DOHH2 (cell line): ENCODE measurements around the gene KCNS1.

Experiments
- H3F3A ChIP-seq: fragments of 200-600 bp; sonication (generic), shearing (Covaris generic); 2 replicates; pipeline ENCODE4 v1.6.0; 2016; ENCODE audit warnings: antibody characterized with exemption, mild to moderate bottlenecking; ENCODE audit not compliant: control insufficient read depth, insufficient read depth
- H3K27ac ChIP-seq: fragments of 200-600 bp; sonication (generic); 2 replicates; pipeline ENCODE4 v1.5.1; 2014; ENCODE audit warnings: low read depth, mild to moderate bottlenecking, low read length, moderate library complexity
- H3K27me3 ChIP-seq: fragments of 200-600 bp; sonication (generic); 2 replicates; pipeline ENCODE4 v1.6.1; 2014; ENCODE audit warnings: mild to moderate bottlenecking, low read length, mixed read lengths; ENCODE audit not compliant: control insufficient read depth
- H3K36me3 ChIP-seq: fragments of 200-600 bp; sonication (generic); 2 replicates; pipeline ENCODE4 v1.6.1; 2014; ENCODE audit warnings: mild to moderate bottlenecking, low read length, moderate library complexity, mixed read lengths; ENCODE audit not compliant: control insufficient read depth
- H3K4me1 ChIP-seq: fragments of 200-600 bp; sonication (generic); 2 replicates; pipeline ENCODE4 v1.6.1; 2014; ENCODE audit warnings: mild to moderate bottlenecking, low read length, mixed read lengths; ENCODE audit not compliant: control insufficient read depth
- H3K4me2 ChIP-seq: fragments of 200-600 bp; sonication (generic); 2 replicates; pipeline ENCODE4 v1.6.0; 2014; ENCODE audit warnings: mild to moderate bottlenecking, low read length, moderate library complexity
- H3K4me3 ChIP-seq: fragments of 200-600 bp; sonication (generic); 2 replicates; pipeline ENCODE4 v1.5.1; 2014; ENCODE audit warnings: mild to moderate bottlenecking, low read length, mixed read lengths
- H3K79me2 ChIP-seq: fragments of 200-600 bp; sonication (generic); 2 replicates; pipeline ENCODE4 v1.6.1; 2014; ENCODE audit warnings: mild to moderate bottlenecking, low read length, mixed read lengths; ENCODE audit not compliant: control insufficient read depth
- H3K9me2 ChIP-seq: fragments of 200-600 bp; sonication (generic); replicated peaks from 2 replicates; pipeline ENCODE4 v1.6.1; 2014; ENCODE audit warnings: mild to moderate bottlenecking, low read length, mixed read lengths; ENCODE audit not compliant: control insufficient read depth
- H3K9me3 ChIP-seq: fragments of 200-600 bp; sonication (generic); 2 replicates; pipeline ENCODE4 v1.6.1; 2014; ENCODE audit warnings: antibody characterized with exemption, low read length, mixed read lengths; ENCODE audit not compliant: control insufficient read depth, insufficient read depth
- H4K20me1 ChIP-seq: fragments of 200-600 bp; sonication (generic); 2 replicates; pipeline ENCODE4 v1.6.0; 2014; ENCODE audit warnings: low read depth, mild to moderate bottlenecking, antibody characterized with exemption, low read length, moderate library complexity; ENCODE audit not compliant: control insufficient read depth, insufficient read depth
- CTCF ChIP-seq: fragments of 200-600 bp; sonication (generic); IDR thresholded peaks from one replicate; pipeline ENCODE4 v1.5.1; 2014; ENCODE audit warnings: antibody characterized with exemption, mild to moderate bottlenecking, low read depth, low read length; ENCODE audit not compliant: poor library complexity, severe bottlenecking
- EZH2phosphoT487 ChIP-seq: fragments of 200-600 bp; sonication (generic); IDR thresholded peaks from 2 replicates; pipeline ENCODE4 v1.6.1; 2017; ENCODE audit warnings: borderline replicate concordance, mild to moderate bottlenecking, antibody characterized with exemption, low read length, moderate library complexity, mixed read lengths

KCNS1 gene

GRCh38 chr20:45114465-45115385 lies 13.8 kb upstream of the KCNS1 start, which contains the start of gene WFDC5:
TSS of gene WFDC5 (minus strand) at chr20:45115174. CDS start at chr20:45115083, 91 bp downstream.
- Histone ChIP-seq H3K27me3 (peaks cover 22% of the 10 kb centered on the region), H3K4me3 (no peak within 1 kb of the TSS), H3K27ac (no peak within 1 kb of the TSS), H3K4me1 (peaks cover 3% of the 10 kb centered on the region; the same call in 1 of the 2 replicates), H3K4me2 (no peak within 1 kb of the TSS), H3K9me3 (no peaks in the 10 kb centered on the region), H3F3A (no peaks in the 10 kb centered on the region), H3K36me3 (no peaks in the 10 kb centered on the region), H3K79me2 (no peaks in the 10 kb centered on the region), H3K9me2 (no peaks in the 10 kb centered on the region), H4K20me1 (no peaks in the 10 kb centered on the region)
- TF ChIP-seq EZH2phosphoT487 (no peak), CTCF (no peak)

GRCh38 chr20:45113865-45114264 lies 12.9 kb upstream of the KCNS1 start:
- Histone ChIP-seq H3K9me2 (no peaks in the 10 kb centered on the region), H3F3A (no peaks in the 10 kb centered on the region), H3K9me3 (no peaks in the 10 kb centered on the region), H4K20me1 (no peaks in the 10 kb centered on the region), H3K4me1 (peaks cover 3% of the 10 kb centered on the region; the same call in 1 of the 2 replicates), H3K27ac (no peak overlapping the region), H3K36me3 (no peaks in the 10 kb centered on the region), H3K27me3 (peaks cover 19% of the 10 kb centered on the region), H3K4me3 (no peak overlapping the region), H3K79me2 (no peaks in the 10 kb centered on the region), H3K4me2 (no peak overlapping the region)
- TF ChIP-seq CTCF (no peak), EZH2phosphoT487 (no peak)

DNA sequence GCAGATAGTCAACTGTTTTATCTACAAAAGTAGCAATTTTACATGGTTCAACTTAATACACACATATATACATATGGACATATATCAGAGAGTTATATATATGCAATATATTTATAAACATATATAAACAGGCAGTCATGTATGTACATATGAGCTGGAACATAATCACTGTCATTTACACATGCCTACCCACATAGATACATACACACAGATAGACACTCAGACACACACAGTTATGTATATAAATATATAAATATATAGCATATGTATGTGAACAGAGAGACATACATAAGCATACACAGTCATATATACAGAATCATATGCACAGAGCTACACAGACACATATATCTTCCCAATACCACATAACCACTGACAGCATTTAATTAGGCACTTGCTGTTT lies 11.8 kb upstream of the KCNS1 start:
- H3K4me1 ChIP-seq, result peaks cover 3% of the 10 kb centered on the region; the same call in 1 of the 2 replicates
- H3F3A ChIP-seq, result no peaks in the 10 kb centered on the region
- no peaks in the 10 kb centered on the region for H3K79me2 ChIP-seq
- TF ChIP-seq CTCF, result no peak
- TF ChIP-seq EZH2phosphoT487, result no peak
- no peak overlapping the region for H3K4me2 ChIP-seq
- no peak overlapping the region for H3K27ac ChIP-seq
- no peaks in the 10 kb centered on the region for H3K9me3 ChIP-seq
- no peaks in the 10 kb centered on the region for H3K36me3 ChIP-seq
- H3K9me2 ChIP-seq, result no peaks in the 10 kb centered on the region
- H3K27me3 ChIP-seq, result peaks cover 19% of the 10 kb centered on the region
- no peaks in the 10 kb centered on the region for H4K20me1 ChIP-seq
- H3K4me3 ChIP-seq, result no peak overlapping the region
